ENCODE measurements around the gene MYO3B.
"Not testable (repeated sequence)": the region's sequence is repeated elsewhere in the genome, so short reads cannot be mapped to it uniquely, and the experiment has no call there.

Gene MYO3B

GRCh38 chr2:170509452-170510193, 331.7 kb downstream of the MYO3B start:
- DNase-seq (ENCODE audit: low spot score), result no peak

- peak; percentile 93 for DNase-seq (ENCODE audit: low spot score)
These were observed 334.3 kb downstream of the MYO3B start for GRCh38 chr2:170512266-170512665.

GRCh38 chr2:170514140-170514539, 336.2 kb downstream of the MYO3B start:
- DNase-seq (ENCODE audit: low spot score), result no peak

- no peak for DNase-seq (ENCODE audit: low spot score)
These were observed 339.6 kb downstream of the MYO3B start for GRCh38 chr2:170517538-170517937.

- DNase-seq (ENCODE audit: low spot score), result no peak
These were observed 341.0 kb downstream of the MYO3B start for GRCh38 chr2:170518911-170519310.

GRCh38 chr2:170521299-170521698, 343.4 kb downstream of the MYO3B start:
- no peak for DNase-seq (ENCODE audit: low spot score)

- no peak for DNase-seq (ENCODE audit: low spot score)
These were observed 345.6 kb downstream of the MYO3B start for GRCh38 chr2:170523506-170523905.

- DNase-seq (ENCODE audit: low spot score), result no peak
These were observed 347.1 kb downstream of the MYO3B start for GRCh38 chr2:170524828-170525565.

- peak; percentile 42 for DNase-seq (ENCODE audit: low spot score)
These were observed 347.6 kb downstream of the MYO3B start for GRCh38 chr2:170525566-170525900.

- DNase-seq (ENCODE audit: low spot score), result peak; percentile 48
These were observed 352.4 kb downstream of the MYO3B start for GRCh38 chr2:170530284-170530745.

- DNase-seq (ENCODE audit: low spot score), result no peak
These were observed 353.0 kb downstream of the MYO3B start for GRCh38 chr2:170530803-170531564.

GRCh38 chr2:170531876-170532275, 353.9 kb downstream of the MYO3B start:
- DNase-seq (ENCODE audit: low spot score), result no peak

- DNase-seq (ENCODE audit: low spot score), result no peak
These were observed 355.2 kb downstream of the MYO3B start for GRCh38 chr2:170533156-170533555.

GRCh38 chr2:170535552-170535951, 357.6 kb downstream of the MYO3B start:
- no peak for DNase-seq (ENCODE audit: low spot score)

GRCh38 chr2:170544817-170545216, 366.9 kb downstream of the MYO3B start:
- DNase-seq (ENCODE audit: low spot score), result no peak

- DNase-seq (ENCODE audit: low spot score), result no peak
These were observed 370.4 kb downstream of the MYO3B start for GRCh38 chr2:170548304-170548703.

GRCh38 chr2:170550501-170550900, 372.6 kb downstream of the MYO3B start:
- no peak for DNase-seq (ENCODE audit: low spot score)

- not testable (repeated sequence) for DNase-seq (ENCODE audit: low spot score)
These were observed 374.0 kb downstream of the MYO3B start for GRCh38 chr2:170551899-170552298.

GRCh38 chr2:170553748-170554147, 375.8 kb downstream of the MYO3B start:
- DNase-seq (ENCODE audit: low spot score), result no peak

- no peak for DNase-seq (ENCODE audit: low spot score)
These were observed 376.5 kb downstream of the MYO3B start for GRCh38 chr2:170554278-170554955.

GRCh38 chr2:170562928-170563327, 385.0 kb downstream of the MYO3B start:
- DNase-seq (ENCODE audit: low spot score), result no peak

GRCh38 chr2:170563401-170563800, 385.5 kb downstream of the MYO3B start:
- DNase-seq (ENCODE audit: low spot score), result no peak
